Upper lobe of right lung (tissue), 1 donor: ENCODE results near the gene TRNT1. TPM values are rescaled to one million over a fixed set of nuclear protein-coding genes. Genes with fewer than 3 reads are reported as not detected.

ENCODE experiments used
- ATAC-seq: fragments of 200-7000 bp; cut with Tn5 transposase; one replicate; pipeline ENCODE4 v1.9.1; 2020; ENCODE audit warnings: mild to moderate bottlenecking, moderate library complexity
- DNase-seq: peaks from one replicate; pipeline ENCODE4 v3.0.0-alpha.2; 2020
- H3K27ac ChIP-seq: fragments of 200-600 bp; one replicate; pipeline ENCODE4 v1.8.0; 2022
- H3K27me3 ChIP-seq: fragments of 200-600 bp; one replicate; pipeline ENCODE4 v1.8.0; 2022; ENCODE audit warnings: mild to moderate bottlenecking
- H3K36me3 ChIP-seq: fragments of 200-600 bp; one replicate; pipeline ENCODE4 v1.8.0; 2022
- H3K4me1 ChIP-seq: fragments of 200-600 bp; one replicate; pipeline ENCODE4 v1.8.0; 2022
- H3K4me3 ChIP-seq: fragments of 200-600 bp; one replicate; pipeline ENCODE4 v1.8.0; 2022; ENCODE audit warnings: mild to moderate bottlenecking
- H3K9me3 ChIP-seq: fragments of 200-600 bp; one replicate; pipeline ENCODE4 v1.8.0; 2022
- CTCF ChIP-seq: fragments of 200-600 bp; IDR thresholded peaks from one replicate; pipeline ENCODE4 v1.8.0; 2022; ENCODE audit warnings: antibody characterized with exemption
- intact Hi-C: fragments of 100-400 bp; cut with DNase I; formaldehyde crosslinking; loops from one replicate; pipeline ENCODE4 v1.11.0; 2022
- total RNA-seq: library from RNA; stranded (reverse); fragmentation: NEBNext Ultra II Directional; extraction: Animal tissue kit (Norgen Biotek cat#: 25700); gene quantifications from one replicate; pipeline ENCODE4 v1.2.1, GENCODE V29; 2021
- donor health status: DM: no; HTN: yes; CAD: no; lungs with severe emphysema.

TRNT1 gene
- total RNA-seq, 1 donor from 2014 or later, result 27.3 TPM

- intact Hi-C loops, result no loop called here
- no peaks in the 10 kb centered on the region for H3K4me1 ChIP-seq
- no peaks in the 10 kb centered on the region for H3K27me3 ChIP-seq
- ATAC-seq, result no peak
- TF ChIP-seq CTCF, result no peak
- no peaks in the 10 kb centered on the region for H3K9me3 ChIP-seq
- H3K36me3 ChIP-seq, result peaks cover 43% of the 10 kb centered on the region
- H3K4me3 ChIP-seq, result no peak overlapping the region
- no peak overlapping the region for H3K27ac ChIP-seq
- no peak for DNase-seq
Observed at GRCh38 chr3:3134750-3135448, 8.2 kb downstream of the TRNT1 start.

GRCh38 chr3:3137526-3137925 lies 10.8 kb downstream of the TRNT1 start:
- Histone ChIP-seq H3K27me3 (no peaks in the 10 kb centered on the region), H3K36me3 (peaks cover 54% of the 10 kb centered on the region), H3K9me3 (no peaks in the 10 kb centered on the region), H3K4me1 (no peaks in the 10 kb centered on the region), H3K4me3 (no peak overlapping the region), H3K27ac (no peak overlapping the region)
- ATAC-seq (no peak), DNase-seq (no peak)
- TF ChIP-seq CTCF, result no peak
- intact Hi-C loops, result no loop called here

- no peak overlapping the region for H3K27ac ChIP-seq
- intact Hi-C loops, result no loop called here
- no peaks in the 10 kb centered on the region for H3K27me3 ChIP-seq
- no peaks in the 10 kb centered on the region for H3K9me3 ChIP-seq
- TF ChIP-seq CTCF, result no peak
- ATAC-seq, result no peak
- no peak for DNase-seq
- H3K4me3 ChIP-seq, result no peak overlapping the region
- H3K36me3 ChIP-seq, result peaks cover 89% of the 10 kb centered on the region
- H3K4me1 ChIP-seq, result no peaks in the 10 kb centered on the region
Observed at GRCh38 chr3:3141939-3142338, 15.2 kb downstream of the TRNT1 start.

- peaks cover 6% of the 10 kb centered on the region for H3K4me1 ChIP-seq
- H3K27me3 ChIP-seq, result no peaks in the 10 kb centered on the region
- H3K27ac ChIP-seq, result no peak overlapping the region
- H3K4me3 ChIP-seq, result no peak overlapping the region
- TF ChIP-seq CTCF, result no peak
- intact Hi-C loops, result no loop called here
- no peaks in the 10 kb centered on the region for H3K9me3 ChIP-seq
- DNase-seq, result no peak
- no peak for ATAC-seq
- H3K36me3 ChIP-seq, result peaks cover 89% of the 10 kb centered on the region
Observed at GRCh38 chr3:3145831-3146230, 19.1 kb downstream of the TRNT1 start.

GRCh38 chr3:3149560-3149959 lies 22.8 kb downstream of the TRNT1 start:
- intact Hi-C loops, result no loop called here
- no peak for DNase-seq
- no peaks in the 10 kb centered on the region for H3K27me3 ChIP-seq
- ATAC-seq, result no peak
- no peak overlapping the region for H3K27ac ChIP-seq
- no peak overlapping the region for H3K4me3 ChIP-seq
- peaks cover 6% of the 10 kb centered on the region for H3K4me1 ChIP-seq
- H3K36me3 ChIP-seq, result peaks cover 99% of the 10 kb centered on the region
- no peaks in the 10 kb centered on the region for H3K9me3 ChIP-seq
- no peak for TF ChIP-seq CTCF

GRCh38 chr3:3151513-3151912 lies 24.8 kb downstream of the TRNT1 start:
- TF ChIP-seq CTCF, result no peak
- no peak for DNase-seq
- H3K36me3 ChIP-seq, result peaks cover 100% of the 10 kb centered on the region
- no peak for ATAC-seq
- no peaks in the 10 kb centered on the region for H3K9me3 ChIP-seq
- intact Hi-C loops, result no loop called here
- H3K4me1 ChIP-seq, result peaks cover 6% of the 10 kb centered on the region
- no peaks in the 10 kb centered on the region for H3K27me3 ChIP-seq
- H3K27ac ChIP-seq, result no peak overlapping the region
- H3K4me3 ChIP-seq, result no peak overlapping the region
